MM.1S (cell line): ENCODE measurements around the gene JHY.

Source experiments
- DNase-seq: peaks from one replicate; pipeline ENCODE4 v3.0.0-alpha.2; 2015
- H2AFZ ChIP-seq: fragments of 300-600 bp; sonication (generic); 2 replicates; pipeline ENCODE4 v1.6.0; 2016; ENCODE audit warnings: antibody characterized with exemption, low read length
- H3F3A ChIP-seq: fragments of 300-600 bp; sonication (generic); 2 replicates; pipeline ENCODE4 v1.6.1; 2016; ENCODE audit warnings: mild to moderate bottlenecking, antibody characterized with exemption, low read length, moderate library complexity, mixed read lengths; ENCODE audit not compliant: insufficient read depth
- H3K27ac ChIP-seq: fragments of 300-600 bp; sonication (generic); 2 replicates; pipeline ENCODE4 v1.5.1; 2016; ENCODE audit warnings: mild to moderate bottlenecking, low read length
- H3K27me3 ChIP-seq: fragments of 300-600 bp; sonication (generic); replicated peaks from 2 replicates; pipeline ENCODE4 v1.6.0; 2016; ENCODE audit warnings: low read length; ENCODE audit not compliant: insufficient read depth
- H3K36me3 ChIP-seq: fragments of 300-600 bp; sonication (generic); replicated peaks from 2 replicates; pipeline ENCODE4 v1.6.1; 2016; ENCODE audit warnings: mild to moderate bottlenecking, low read length, mixed read lengths; ENCODE audit not compliant: insufficient read depth
- H3K4me1 ChIP-seq: fragments of 300-600 bp; sonication (generic); 2 replicates; pipeline ENCODE4 v1.6.1; 2016; ENCODE audit warnings: low read length, mixed read lengths
- H3K4me2 ChIP-seq: fragments of 300-600 bp; sonication (generic); 2 replicates; pipeline ENCODE4 v1.6.0; 2016; ENCODE audit warnings: low read depth, low read length
- H3K4me3 ChIP-seq: fragments of 300-600 bp; sonication (generic); 2 replicates; pipeline ENCODE4 v1.5.1; 2016; ENCODE audit warnings: low read length, mixed read lengths
- H3K79me2 ChIP-seq: fragments of 300-600 bp; sonication (generic); 2 replicates; pipeline ENCODE4 v1.6.1; 2016; ENCODE audit warnings: mixed run types, low read length, mixed read lengths
- H3K9ac ChIP-seq: fragments of 300-600 bp; sonication (generic); 2 replicates; pipeline ENCODE4 v1.6.1; 2016; ENCODE audit warnings: low read length, mixed read lengths
- H3K9me2 ChIP-seq: fragments of 300-600 bp; sonication (generic); replicated peaks from 2 replicates; pipeline ENCODE4 v1.6.1; 2016; ENCODE audit warnings: mild to moderate bottlenecking, low read length, mixed read lengths; ENCODE audit not compliant: insufficient read depth
- H3K9me3 ChIP-seq: fragments of 300-600 bp; sonication (generic); replicated peaks from 2 replicates; pipeline ENCODE4 v1.6.1; 2016; ENCODE audit warnings: mild to moderate bottlenecking, low read length, mixed read lengths; ENCODE audit not compliant: insufficient read depth
- H4K20me1 ChIP-seq: fragments of 300-600 bp; sonication (generic); 2 replicates; pipeline ENCODE4 v1.6.1; 2016; ENCODE audit warnings: mild to moderate bottlenecking, low read length, moderate library complexity, mixed read lengths; ENCODE audit not compliant: insufficient read depth
- CTCF ChIP-seq: fragments of 300-600 bp; sonication (generic); IDR thresholded peaks from 2 replicates; pipeline ENCODE4 v1.5.1; 2016; ENCODE audit warnings: antibody characterized with exemption, low read length, mixed read lengths
- EZH2 ChIP-seq: fragments of 300-600 bp; sonication (generic); optimal IDR thresholded peaks from 2 replicates; pipeline ENCODE3; 2017; ENCODE audit warnings: low read depth, mild to moderate bottlenecking, antibody characterized with exemption, low read length, mixed read lengths
- EZH2phosphoT487 ChIP-seq: fragments of 300-600 bp; sonication (generic); IDR thresholded peaks from 2 replicates; pipeline ENCODE4 v1.6.1; 2018; ENCODE audit warnings: antibody characterized with exemption, low read length

The JHY gene

DNA sequence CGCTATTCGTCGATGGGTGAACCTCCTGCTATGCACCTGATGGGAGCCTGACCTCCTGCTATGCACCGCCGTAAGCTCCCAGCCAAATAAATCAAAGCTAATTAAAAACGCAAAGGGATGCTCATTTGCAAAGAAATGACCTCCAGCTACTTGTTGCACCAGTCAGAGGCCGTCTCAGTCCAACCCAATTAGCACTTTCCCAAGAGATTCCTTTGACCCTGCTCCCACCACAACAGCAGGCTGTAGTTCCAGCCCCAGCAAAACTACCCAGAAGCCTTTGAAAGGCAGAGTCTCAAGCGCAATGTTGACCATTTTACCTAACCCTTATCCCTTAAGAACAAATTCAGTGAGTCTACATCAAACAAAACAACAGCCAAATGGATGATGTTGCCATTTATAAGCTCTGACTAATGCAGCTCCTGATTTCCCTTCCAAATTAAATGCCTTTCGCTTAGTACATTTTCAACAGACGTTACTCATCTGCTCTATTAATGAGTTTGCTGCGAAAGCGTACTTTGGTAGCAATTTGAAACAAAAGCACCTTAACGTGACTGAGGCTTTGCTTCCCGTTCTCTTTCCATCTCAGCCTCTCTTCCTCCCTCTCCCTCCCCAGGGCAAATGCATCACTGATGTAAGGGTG, 116.3 kb downstream of the JHY start:
- Histone ChIP-seq H3K9ac (no peak overlapping the region), H3K9me2 (no peaks in the 10 kb centered on the region), H3K79me2 (no peaks in the 10 kb centered on the region), H3K4me1 (no peaks in the 10 kb centered on the region), H3K9me3 (no peaks in the 10 kb centered on the region), H3K36me3 (no peaks in the 10 kb centered on the region), H4K20me1 (no peaks in the 10 kb centered on the region), H2AFZ (no peak overlapping the region), H3K4me3 (no peak overlapping the region), H3K4me2 (no peak overlapping the region), H3F3A (no peaks in the 10 kb centered on the region), H3K27me3 (no peaks in the 10 kb centered on the region), H3K27ac (no peak overlapping the region)
- DNase-seq, result no peak
- no peak for TF ChIP-seq EZH2
- no peak for TF ChIP-seq EZH2phosphoT487
- no peak for TF ChIP-seq CTCF

- Histone ChIP-seq H3K9me3 (no peaks in the 10 kb centered on the region), H4K20me1 (no peaks in the 10 kb centered on the region), H3K4me3 (no peak overlapping the region), H3K9ac (no peak overlapping the region), H3K4me2 (no peak overlapping the region), H3K9me2 (no peaks in the 10 kb centered on the region), H3K4me1 (no peaks in the 10 kb centered on the region), H3K27me3 (no peaks in the 10 kb centered on the region), H3K27ac (no peak overlapping the region), H3K36me3 (no peaks in the 10 kb centered on the region), H2AFZ (no peak overlapping the region), H3F3A (no peaks in the 10 kb centered on the region), H3K79me2 (no peaks in the 10 kb centered on the region)
- TF ChIP-seq EZH2 (no peak), EZH2phosphoT487 (no peak), CTCF (no peak)
- DNase-seq, result no peak
These were observed 118.2 kb downstream of the JHY start for GRCh38 chr11:123000721-123001120.

DNA sequence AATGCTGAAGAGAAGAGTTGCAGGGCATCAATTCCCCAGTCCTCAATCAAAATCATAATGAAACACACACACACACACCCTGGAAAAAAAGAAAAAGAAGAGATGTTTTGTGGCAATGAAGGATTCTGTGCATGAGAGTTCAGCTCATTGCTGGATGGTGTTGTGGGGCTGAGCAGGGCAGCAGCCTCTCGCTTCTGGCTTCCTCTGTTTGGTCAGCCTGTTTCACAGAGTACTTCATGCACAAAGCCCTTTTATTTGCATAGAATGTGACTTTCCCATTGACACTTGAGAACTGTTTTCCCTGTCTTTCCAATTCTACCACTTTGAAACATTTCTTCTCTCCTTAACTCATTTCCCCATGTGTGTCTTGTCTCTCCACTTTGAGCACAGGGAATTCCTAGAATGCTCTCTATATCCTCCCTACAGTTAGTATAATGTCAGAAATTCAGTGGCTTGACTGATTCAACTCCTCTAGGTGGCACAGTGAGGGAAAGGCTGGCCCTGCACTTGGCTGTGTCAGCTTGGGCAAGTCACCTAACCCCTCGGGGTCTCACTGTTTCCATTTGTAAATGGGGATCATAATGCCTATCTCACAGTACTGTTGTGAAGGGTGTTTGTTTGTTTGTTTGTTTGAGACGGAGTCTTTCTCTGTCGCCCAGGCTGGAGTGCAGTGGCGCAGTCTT, 124.4 kb downstream of the JHY start:
- Histone ChIP-seq H3K9me3 (no peaks in the 10 kb centered on the region), H3K9me2 (no peaks in the 10 kb centered on the region), H3K4me2 (no peak overlapping the region), H3K4me3 (no peak overlapping the region), H3K27me3 (no peaks in the 10 kb centered on the region), H3K36me3 (no peaks in the 10 kb centered on the region), H3F3A (no peaks in the 10 kb centered on the region), H3K27ac (no peak overlapping the region), H4K20me1 (no peaks in the 10 kb centered on the region), H2AFZ (no peak overlapping the region), H3K4me1 (no peaks in the 10 kb centered on the region), H3K9ac (no peak overlapping the region), H3K79me2 (no peaks in the 10 kb centered on the region)
- no peak for DNase-seq
- TF ChIP-seq EZH2 (no peak), CTCF (no peak), EZH2phosphoT487 (no peak)
